HL-60 (cell line): ENCODE measurements around the gene GAL3ST1.

Experiments
- POLR2AphosphoS5 ChIP-seq: IDR thresholded peaks from 2 replicates; pipeline ENCODE4 v1.6.1; 2012; ENCODE audit warnings: low read depth
- TF ChIP-seq, protein P1 (sequence below): IDR thresholded peaks from one replicate; pipeline ENCODE4 v1.5.1; 2011; ENCODE audit warnings: low read length, control low read depth, inconsistent platforms; ENCODE audit not compliant: insufficient read depth
- TF ChIP-seq, protein P2 (sequence below): IDR thresholded peaks from 2 replicates; pipeline ENCODE4 v1.6.1; 2012; ENCODE audit warnings: low read depth; ENCODE audit not compliant: insufficient replicate concordance

DNA sequence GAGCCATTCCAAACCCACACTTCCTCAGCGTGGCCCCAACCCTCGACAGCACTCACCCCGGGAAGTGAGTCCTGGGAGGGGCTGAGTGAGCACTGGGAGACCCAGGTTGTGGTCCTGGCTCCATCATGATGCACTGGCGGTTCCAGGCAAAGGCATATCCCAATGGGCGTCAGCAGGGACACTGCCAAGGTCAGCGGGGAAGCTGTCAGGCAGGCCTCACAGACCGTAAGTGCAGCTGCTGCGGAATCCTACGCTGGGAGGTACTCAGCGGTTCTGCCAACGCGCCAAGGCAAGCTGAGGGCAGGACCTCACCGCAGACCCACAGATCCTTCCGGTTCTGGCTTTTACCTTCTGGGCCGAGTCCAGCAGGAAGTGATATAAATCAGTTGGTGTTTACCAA, 1.4 kb upstream of the GAL3ST1 start:
- TF ChIP-seq, protein P1, sequence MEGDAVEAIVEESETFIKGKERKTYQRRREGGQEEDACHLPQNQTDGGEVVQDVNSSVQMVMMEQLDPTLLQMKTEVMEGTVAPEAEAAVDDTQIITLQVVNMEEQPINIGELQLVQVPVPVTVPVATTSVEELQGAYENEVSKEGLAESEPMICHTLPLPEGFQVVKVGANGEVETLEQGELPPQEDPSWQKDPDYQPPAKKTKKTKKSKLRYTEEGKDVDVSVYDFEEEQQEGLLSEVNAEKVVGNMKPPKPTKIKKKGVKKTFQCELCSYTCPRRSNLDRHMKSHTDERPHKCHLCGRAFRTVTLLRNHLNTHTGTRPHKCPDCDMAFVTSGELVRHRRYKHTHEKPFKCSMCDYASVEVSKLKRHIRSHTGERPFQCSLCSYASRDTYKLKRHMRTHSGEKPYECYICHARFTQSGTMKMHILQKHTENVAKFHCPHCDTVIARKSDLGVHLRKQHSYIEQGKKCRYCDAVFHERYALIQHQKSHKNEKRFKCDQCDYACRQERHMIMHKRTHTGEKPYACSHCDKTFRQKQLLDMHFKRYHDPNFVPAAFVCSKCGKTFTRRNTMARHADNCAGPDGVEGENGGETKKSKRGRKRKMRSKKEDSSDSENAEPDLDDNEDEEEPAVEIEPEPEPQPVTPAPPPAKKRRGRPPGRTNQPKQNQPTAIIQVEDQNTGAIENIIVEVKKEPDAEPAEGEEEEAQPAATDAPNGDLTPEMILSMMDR = no peak
- no peak for TF ChIP-seq POLR2AphosphoS5
- TF ChIP-seq, protein P2, sequence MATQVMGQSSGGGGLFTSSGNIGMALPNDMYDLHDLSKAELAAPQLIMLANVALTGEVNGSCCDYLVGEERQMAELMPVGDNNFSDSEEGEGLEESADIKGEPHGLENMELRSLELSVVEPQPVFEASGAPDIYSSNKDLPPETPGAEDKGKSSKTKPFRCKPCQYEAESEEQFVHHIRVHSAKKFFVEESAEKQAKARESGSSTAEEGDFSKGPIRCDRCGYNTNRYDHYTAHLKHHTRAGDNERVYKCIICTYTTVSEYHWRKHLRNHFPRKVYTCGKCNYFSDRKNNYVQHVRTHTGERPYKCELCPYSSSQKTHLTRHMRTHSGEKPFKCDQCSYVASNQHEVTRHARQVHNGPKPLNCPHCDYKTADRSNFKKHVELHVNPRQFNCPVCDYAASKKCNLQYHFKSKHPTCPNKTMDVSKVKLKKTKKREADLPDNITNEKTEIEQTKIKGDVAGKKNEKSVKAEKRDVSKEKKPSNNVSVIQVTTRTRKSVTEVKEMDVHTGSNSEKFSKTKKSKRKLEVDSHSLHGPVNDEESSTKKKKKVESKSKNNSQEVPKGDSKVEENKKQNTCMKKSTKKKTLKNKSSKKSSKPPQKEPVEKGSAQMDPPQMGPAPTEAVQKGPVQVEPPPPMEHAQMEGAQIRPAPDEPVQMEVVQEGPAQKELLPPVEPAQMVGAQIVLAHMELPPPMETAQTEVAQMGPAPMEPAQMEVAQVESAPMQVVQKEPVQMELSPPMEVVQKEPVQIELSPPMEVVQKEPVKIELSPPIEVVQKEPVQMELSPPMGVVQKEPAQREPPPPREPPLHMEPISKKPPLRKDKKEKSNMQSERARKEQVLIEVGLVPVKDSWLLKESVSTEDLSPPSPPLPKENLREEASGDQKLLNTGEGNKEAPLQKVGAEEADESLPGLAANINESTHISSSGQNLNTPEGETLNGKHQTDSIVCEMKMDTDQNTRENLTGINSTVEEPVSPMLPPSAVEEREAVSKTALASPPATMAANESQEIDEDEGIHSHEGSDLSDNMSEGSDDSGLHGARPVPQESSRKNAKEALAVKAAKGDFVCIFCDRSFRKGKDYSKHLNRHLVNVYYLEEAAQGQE = no peak
